ENCODE data around the gene MYL6. TPM values are rescaled to one million over a fixed set of nuclear protein-coding genes. Genes with fewer than 3 reads are reported as not detected.
A peak's percentile ranks its signal among the peaks of the same experiment; 100 is the strongest.
"Not testable (repeated sequence)": the region's sequence is repeated elsewhere in the genome, so short reads cannot be mapped to it uniquely, and the experiment has no call there.

MYL6 gene
- total RNA-seq (2014; rRNA removed; shearing (Covaris generic)): 1,272 and 2,138 TPM in 2 replicates
- 1,448 and 1,452 TPM in 2 replicates for polyA plus RNA-seq (2015; cell fraction: cytosol; rRNA removed)
- 972 and 1,087 TPM in 2 replicates for polyA plus RNA-seq (2015; cell fraction: nucleus; rRNA removed)

GRCh38 chr12:56158029-56158925, at the start of gene MYL6:
Gene MYL6 (plus strand): TSS chr12:56158359. CDS start chr12:56158402, 43 bp downstream.
- DNase-seq (ENCODE audit: low read depth): peak; percentile 93

GRCh38 chr12:56110571-56110970, 47.6 kb upstream of the MYL6 start:
- no peak for DNase-seq (ENCODE audit: low read depth)

GRCh38 chr12:56114084-56114483, 44.1 kb upstream of the MYL6 start:
- no peak for DNase-seq (ENCODE audit: low read depth)

- DNase-seq (ENCODE audit: low read depth): peak; percentile 63
Observed at GRCh38 chr12:56115329-56115728, 42.8 kb upstream of the MYL6 start.

GRCh38 chr12:56116267-56117081, 41.7 kb upstream of the MYL6 start, which contains the start of gene RPL41:
Gene RPL41 (plus strand): TSS chr12:56116633.
- peak; percentile 90 for DNase-seq (ENCODE audit: low read depth)

- DNase-seq (ENCODE audit: low read depth): not testable (repeated sequence)
Observed at GRCh38 chr12:56117082-56117706, 41.0 kb upstream of the MYL6 start.

- DNase-seq (ENCODE audit: low read depth): peak; percentile 100
Observed at GRCh38 chr12:56117778-56118687, 40.1 kb upstream of the MYL6 start, which contains the start of gene ZC3H10. Gene ZC3H10 (plus strand): TSS chr12:56118266. CDS start chr12:56120563, 2,297 bp downstream.

GRCh38 chr12:56118688-56119357, 39.3 kb upstream of the MYL6 start:
- DNase-seq (ENCODE audit: low read depth): no peak

- DNase-seq (ENCODE audit: low read depth): peak; percentile 74
Observed at GRCh38 chr12:56119361-56119796, 38.8 kb upstream of the MYL6 start.

GRCh38 chr12:56120158-56120846, 37.9 kb upstream of the MYL6 start:
- peak; percentile 66 for DNase-seq (ENCODE audit: low read depth)

- DNase-seq (ENCODE audit: low read depth): no peak
Observed at GRCh38 chr12:56121204-56121870, 36.8 kb upstream of the MYL6 start.

GRCh38 chr12:56122637-56123036, 35.5 kb upstream of the MYL6 start:
- no peak for DNase-seq (ENCODE audit: low read depth)

- DNase-seq (ENCODE audit: low read depth): no peak
Observed at GRCh38 chr12:56124133-56124532, 34.0 kb upstream of the MYL6 start.

GRCh38 chr12:56126732-56127239, 31.4 kb upstream of the MYL6 start:
- no peak for DNase-seq (ENCODE audit: low read depth)

- DNase-seq (ENCODE audit: low read depth): no peak
Observed at GRCh38 chr12:56127485-56127887, 30.7 kb upstream of the MYL6 start.

GRCh38 chr12:56127888-56128669, 30.1 kb upstream of the MYL6 start, which contains the start of gene ESYT1:
Gene ESYT1 (plus strand): TSS chr12:56128267. CDS start chr12:56128320, 53 bp downstream.
- peak; percentile 100 for DNase-seq (ENCODE audit: low read depth)

- DNase-seq (ENCODE audit: low read depth): peak; percentile 45
Observed at GRCh38 chr12:56128670-56129205, 29.4 kb upstream of the MYL6 start.
